HCT116 (cell line): Measurements from ENCODE around the gene RHOU. TPM values are rescaled to one million over a fixed set of nuclear protein-coding genes. Genes with fewer than 3 reads are reported as not detected.

Experiments
- ATAC-seq: fragments of 200-7000 bp; cut with Tn5 transposase; 2 replicates; pipeline ENCODE4 v1.9.1; 2020; ENCODE audit warnings: mild to moderate bottlenecking, moderate library complexity
- BruUV-seq: library from RNA; stranded (reverse); fragments of 400-500 nt; replicated peaks from 2 replicates; lab custom pipeline; 2021; lab: Mats Ljungman, UMichigan
- CTCF ChIA-PET: fragments of 300-600 bp; sonication (Branson Sonifier 250); formaldehyde crosslinking; loops from one replicate; lab custom pipeline; 2021; ENCODE audit warnings: antibody characterized with exemption; lab: Charles Lee
- POLR2A ChIA-PET: fragments of 300-600, 350-600 bp; sonication (Branson Sonifier 250); formaldehyde crosslinking; loops from one replicate; lab custom pipeline; 2021; ENCODE audit warnings: antibody characterized with exemption; lab: Charles Lee
- RAD21 ChIA-PET, 2 experiments: fragments of 300-600 bp; sonication (Branson Sonifier 250); formaldehyde crosslinking; loops; one replicate each; lab custom pipeline; 2023; ENCODE audit warnings: low total read pairs in 2 of 2; ENCODE audit not compliant: uncharacterized antibody in 2 of 2, unreplicated experiment in 2 of 2, low non-redundant PET in 1 of 2; lab: Charles Lee
- DNase-seq: peaks from one replicate; pipeline ENCODE4 v3.0.0-alpha.2; 2010; ENCODE audit warnings: low read depth, low spot score
- H2AFZ ChIP-seq: fragments of 200-600 bp; shearing (Covaris generic), sonication (generic); 2 replicates; pipeline ENCODE4 v1.6.1; 2017; ENCODE audit warnings: low read depth, mixed run types, mixed read lengths, antibody characterized with exemption, low read length; ENCODE audit not compliant: poor library complexity, severe bottlenecking
- H3K27ac ChIP-seq: 2 replicates; pipeline ENCODE4 v1.5.1; 2012; ENCODE audit warnings: low read depth, low read length
- H3K27me3 ChIP-seq: fragments of 200-600 bp; sonication (generic); 2 replicates; pipeline ENCODE4 v1.6.1; 2016; ENCODE audit warnings: mixed run types, low read length, mixed read lengths; ENCODE audit not compliant: insufficient read depth
- H3K36me3 ChIP-seq, 2 experiments: fragments of 200-500 bp in 1 of 2; fragments of 200-600 bp in 1 of 2; sonication (Bioruptor generic) in 1 of 2; sonication (generic) in 1 of 2; 2 replicates each; pipeline versions ENCODE4 v1.5.1 to v1.6.1; 2014 to 2016; ENCODE audit warnings: low read length in 2 of 2, inconsistent platforms in 1 of 2, mixed read lengths in 1 of 2, mixed run types in 1 of 2; ENCODE audit not compliant: insufficient read depth in 2 of 2, control insufficient read depth in 1 of 2
- H3K4me1 ChIP-seq, 2 experiments: fragments of 200-600 bp in 1 of 2; sonication (generic) in 1 of 2; 2 replicates each; pipeline versions ENCODE4 v1.5.1 to v1.6.1; 2012 to 2017; ENCODE audit warnings: low read length in 2 of 2, inconsistent platforms in 1 of 2, mild to moderate bottlenecking in 1 of 2, mixed read lengths in 1 of 2, mixed run types in 1 of 2, moderate library complexity in 1 of 2; ENCODE audit not compliant: insufficient read depth in 2 of 2, control insufficient read depth in 1 of 2
- H3K4me2 ChIP-seq: fragments of 200-600 bp; sonication (generic); 2 replicates; pipeline ENCODE4 v1.6.1; 2017; ENCODE audit warnings: mixed run types, low read length, mixed read lengths
- H3K4me3 ChIP-seq, 2 experiments: fragments of 200-600 bp in 1 of 2; sonication (generic) in 1 of 2; replicated peaks in 1 of 2; 2 replicates each; pipeline ENCODE4 v1.5.1; 2011 to 2016; ENCODE audit warnings: low read length in 2 of 2, control low read depth in 1 of 2, low read depth in 1 of 2, mild to moderate bottlenecking in 1 of 2, mixed read lengths in 1 of 2, mixed run types in 1 of 2
- H3K79me2 ChIP-seq: fragments of 200-600 bp; sonication (generic); 2 replicates; pipeline ENCODE4 v1.6.1; 2017; ENCODE audit warnings: mild to moderate bottlenecking, mixed run types, low read length, moderate library complexity, mixed read lengths; ENCODE audit not compliant: insufficient read depth
- H3K9ac ChIP-seq: fragments of 200-600 bp; sonication (generic); 2 replicates; pipeline ENCODE4 v1.6.1; 2016; ENCODE audit warnings: low read length, mixed read lengths
- H3K9me2 ChIP-seq: fragments of 200-600 bp; sonication (generic), shearing (Covaris generic); 2 replicates; pipeline ENCODE4 v1.6.1; 2017; ENCODE audit warnings: mixed run types, mild to moderate bottlenecking, moderate library complexity; ENCODE audit not compliant: insufficient read depth
- H3K9me3 ChIP-seq, 2 experiments: fragments of 200-500 bp in 1 of 2; fragments of 200-600 bp in 1 of 2; sonication (Bioruptor generic) in 1 of 2; sonication (generic) in 1 of 2; 2 replicates each; pipeline ENCODE4 v1.6.1; 2014 to 2017; ENCODE audit warnings: low read length in 2 of 2, mixed read lengths in 2 of 2, inconsistent platforms in 1 of 2, low read depth in 1 of 2, mild to moderate bottlenecking in 1 of 2, mixed run types in 1 of 2, moderate library complexity in 1 of 2; ENCODE audit not compliant: control insufficient read depth in 1 of 2, insufficient read depth in 1 of 2
- H4K20me1 ChIP-seq: fragments of 200-600 bp; sonication (generic), shearing (Covaris generic); 2 replicates; pipeline ENCODE4 v1.6.1; 2017; ENCODE audit warnings: mixed run types, mild to moderate bottlenecking, moderate library complexity; ENCODE audit not compliant: insufficient read depth
- CBX3 ChIP-seq: IDR thresholded peaks from 2 replicates; pipeline ENCODE4 v1.6.1; 2012; ENCODE audit warnings: low read depth
- CEBPB ChIP-seq: IDR thresholded peaks from 2 replicates; pipeline ENCODE4 v1.6.1; 2012; ENCODE audit warnings: low read depth
- EGR1 ChIP-seq: IDR thresholded peaks from 2 replicates; pipeline ENCODE4 v1.6.1; 2012; ENCODE audit warnings: low read depth
- ELF1 ChIP-seq: IDR thresholded peaks from 2 replicates; pipeline ENCODE4 v1.6.1; 2012; ENCODE audit warnings: low read depth, borderline replicate concordance
- EZH2phosphoT487 ChIP-seq: fragments of 200-600 bp; IDR thresholded peaks from 2 replicates; pipeline ENCODE4 v1.6.1; 2018; ENCODE audit warnings: antibody characterized with exemption, borderline replicate concordance
- FOSL1 ChIP-seq: IDR thresholded peaks from 2 replicates; pipeline ENCODE4 v1.6.1; 2012; ENCODE audit warnings: low read depth
- POLR2A ChIP-seq: IDR thresholded peaks from 2 replicates; pipeline ENCODE4 v1.7.0; 2011; ENCODE audit warnings: borderline replicate concordance; ENCODE audit not compliant: insufficient read depth, insufficient read length; ENCODE audit errors: extremely low read depth
- RAD21 ChIP-seq: IDR thresholded peaks from 2 replicates; pipeline ENCODE4 v1.6.1; 2012; ENCODE audit warnings: low read depth, mild to moderate bottlenecking
- SRF ChIP-seq: IDR thresholded peaks from 2 replicates; pipeline ENCODE4 v1.6.1; 2012; ENCODE audit warnings: low read depth
- YY1 ChIP-seq: IDR thresholded peaks from 2 replicates; pipeline ENCODE4 v1.6.1; 2011; ENCODE audit warnings: low read length, low read depth, moderate library complexity, mild to moderate bottlenecking; ENCODE audit not compliant: insufficient replicate concordance; ENCODE audit errors: extremely low read depth
- ZFX ChIP-seq: fragments of 450-650 bp; IDR thresholded peaks from 2 replicates; pipeline ENCODE4 v1.6.1; 2017
- ZNF274 ChIP-seq: fragments of 200-500 bp; sonication (Bioruptor generic); IDR thresholded peaks from 2 replicates; pipeline ENCODE4 v1.6.1; 2014; ENCODE audit warnings: mild to moderate bottlenecking, low read depth, low read length, inconsistent platforms
- intact Hi-C: fragments of 100-400 bp; cut with micrococcal nuclease; formaldehyde crosslinking; loops from 2 replicates; pipeline ENCODE4 v1.10.0; 2022
- total RNA-seq: library from RNA; stranded (reverse); gene quantifications from one replicate; pipeline ENCODE4 v1.2.1, GENCODE V29; 2021; ENCODE audit not compliant: unreplicated experiment
- TF ChIP-seq, protein P1 (sequence below): IDR thresholded peaks from 2 replicates; pipeline ENCODE4 v1.6.1; 2012
- TF ChIP-seq, protein P2 (sequence below): IDR thresholded peaks from 2 replicates; pipeline ENCODE4 v1.6.1; 2012; ENCODE audit warnings: low read depth
- TF ChIP-seq, protein P3 (sequence below), 3 experiments: fragments of 200-600 bp in 1 of 3; sonication (generic) in 1 of 3; IDR thresholded peaks in 2 of 3; conservative IDR thresholded peaks in 1 of 3; 2 replicates each; pipeline ENCODE4 v1.5.1; 2012 to 2017; ENCODE audit warnings: low read depth in 2 of 3, low read length in 2 of 3, antibody characterized with exemption in 1 of 3, borderline replicate concordance in 1 of 3, control low read depth in 1 of 3, mild to moderate bottlenecking in 1 of 3, mixed read lengths in 1 of 3, mixed run types in 1 of 3, moderate library complexity in 1 of 3; ENCODE audit not compliant: insufficient read depth in 1 of 3
- TF ChIP-seq, protein P4 (sequence below): IDR thresholded peaks from 2 replicates; pipeline ENCODE4 v1.6.1; 2011; ENCODE audit warnings: mild to moderate bottlenecking, low read length, moderate library complexity; ENCODE audit not compliant: insufficient replicate concordance; ENCODE audit errors: extremely low read depth

The RHOU gene
- total RNA-seq, 1 experiment from 2014 or later = 4.0 TPM

DNA sequence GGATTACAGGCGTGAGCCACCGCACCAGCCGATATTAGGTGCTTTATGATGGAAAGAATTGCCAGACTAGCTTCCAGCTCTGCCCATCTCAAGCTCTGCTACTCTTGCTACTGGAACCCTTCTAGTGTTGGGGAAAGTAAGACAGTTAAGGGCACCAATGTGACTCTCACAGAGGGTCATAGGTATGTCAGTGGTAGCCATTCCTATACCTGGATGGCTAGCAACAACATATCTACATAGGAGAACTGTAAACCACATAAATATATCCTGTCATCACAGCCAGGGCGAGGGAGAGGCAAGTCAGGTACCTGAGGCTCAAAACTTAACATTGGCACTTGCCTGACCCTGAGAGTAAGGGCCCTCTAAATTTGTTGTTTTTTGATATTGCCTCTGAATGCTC, 1.7 kb upstream of the RHOU start:
- H3K4me1 ChIP-seq = peaks cover 13 to 16% of the 10 kb centered on the region in 2 experiments; a peak in 3 of 4 replicates
- BruUV-seq = no TSS peak
- no peaks in the 10 kb centered on the region for H3K79me2 ChIP-seq
- no peak overlapping the region for H3K9ac ChIP-seq
- no peak for DNase-seq
- no peaks in the 10 kb centered on the region for H4K20me1 ChIP-seq
- TF ChIP-seq RAD21 = no peak
- no peak for TF ChIP-seq FOSL1
- no peak for TF ChIP-seq POLR2A
- no peak for TF ChIP-seq SRF
- TF ChIP-seq YY1 = no peak
- TF ChIP-seq, protein P1, sequence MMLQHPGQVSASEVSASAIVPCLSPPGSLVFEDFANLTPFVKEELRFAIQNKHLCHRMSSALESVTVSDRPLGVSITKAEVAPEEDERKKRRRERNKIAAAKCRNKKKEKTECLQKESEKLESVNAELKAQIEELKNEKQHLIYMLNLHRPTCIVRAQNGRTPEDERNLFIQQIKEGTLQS = no peak
- no peak for TF ChIP-seq ZNF274
- TF ChIP-seq, protein P2, sequence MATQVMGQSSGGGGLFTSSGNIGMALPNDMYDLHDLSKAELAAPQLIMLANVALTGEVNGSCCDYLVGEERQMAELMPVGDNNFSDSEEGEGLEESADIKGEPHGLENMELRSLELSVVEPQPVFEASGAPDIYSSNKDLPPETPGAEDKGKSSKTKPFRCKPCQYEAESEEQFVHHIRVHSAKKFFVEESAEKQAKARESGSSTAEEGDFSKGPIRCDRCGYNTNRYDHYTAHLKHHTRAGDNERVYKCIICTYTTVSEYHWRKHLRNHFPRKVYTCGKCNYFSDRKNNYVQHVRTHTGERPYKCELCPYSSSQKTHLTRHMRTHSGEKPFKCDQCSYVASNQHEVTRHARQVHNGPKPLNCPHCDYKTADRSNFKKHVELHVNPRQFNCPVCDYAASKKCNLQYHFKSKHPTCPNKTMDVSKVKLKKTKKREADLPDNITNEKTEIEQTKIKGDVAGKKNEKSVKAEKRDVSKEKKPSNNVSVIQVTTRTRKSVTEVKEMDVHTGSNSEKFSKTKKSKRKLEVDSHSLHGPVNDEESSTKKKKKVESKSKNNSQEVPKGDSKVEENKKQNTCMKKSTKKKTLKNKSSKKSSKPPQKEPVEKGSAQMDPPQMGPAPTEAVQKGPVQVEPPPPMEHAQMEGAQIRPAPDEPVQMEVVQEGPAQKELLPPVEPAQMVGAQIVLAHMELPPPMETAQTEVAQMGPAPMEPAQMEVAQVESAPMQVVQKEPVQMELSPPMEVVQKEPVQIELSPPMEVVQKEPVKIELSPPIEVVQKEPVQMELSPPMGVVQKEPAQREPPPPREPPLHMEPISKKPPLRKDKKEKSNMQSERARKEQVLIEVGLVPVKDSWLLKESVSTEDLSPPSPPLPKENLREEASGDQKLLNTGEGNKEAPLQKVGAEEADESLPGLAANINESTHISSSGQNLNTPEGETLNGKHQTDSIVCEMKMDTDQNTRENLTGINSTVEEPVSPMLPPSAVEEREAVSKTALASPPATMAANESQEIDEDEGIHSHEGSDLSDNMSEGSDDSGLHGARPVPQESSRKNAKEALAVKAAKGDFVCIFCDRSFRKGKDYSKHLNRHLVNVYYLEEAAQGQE = no peak
- TF ChIP-seq CEBPB = no peak
- TF ChIP-seq, protein P3, sequence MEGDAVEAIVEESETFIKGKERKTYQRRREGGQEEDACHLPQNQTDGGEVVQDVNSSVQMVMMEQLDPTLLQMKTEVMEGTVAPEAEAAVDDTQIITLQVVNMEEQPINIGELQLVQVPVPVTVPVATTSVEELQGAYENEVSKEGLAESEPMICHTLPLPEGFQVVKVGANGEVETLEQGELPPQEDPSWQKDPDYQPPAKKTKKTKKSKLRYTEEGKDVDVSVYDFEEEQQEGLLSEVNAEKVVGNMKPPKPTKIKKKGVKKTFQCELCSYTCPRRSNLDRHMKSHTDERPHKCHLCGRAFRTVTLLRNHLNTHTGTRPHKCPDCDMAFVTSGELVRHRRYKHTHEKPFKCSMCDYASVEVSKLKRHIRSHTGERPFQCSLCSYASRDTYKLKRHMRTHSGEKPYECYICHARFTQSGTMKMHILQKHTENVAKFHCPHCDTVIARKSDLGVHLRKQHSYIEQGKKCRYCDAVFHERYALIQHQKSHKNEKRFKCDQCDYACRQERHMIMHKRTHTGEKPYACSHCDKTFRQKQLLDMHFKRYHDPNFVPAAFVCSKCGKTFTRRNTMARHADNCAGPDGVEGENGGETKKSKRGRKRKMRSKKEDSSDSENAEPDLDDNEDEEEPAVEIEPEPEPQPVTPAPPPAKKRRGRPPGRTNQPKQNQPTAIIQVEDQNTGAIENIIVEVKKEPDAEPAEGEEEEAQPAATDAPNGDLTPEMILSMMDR (IDR thresholded peaks at IDR 0.05 in 2 of 3, conservative IDR thresholded peaks at IDR 0.05 in 1 of 3; ENCODE audit: borderline replicate concordance in 1 of 3, insufficient read depth in 1 of 3, low read depth in 2 of 3, low read length in 2 of 3) = no peak
- TF ChIP-seq CBX3 = no peak
- TF ChIP-seq EGR1 = no peak
- TF ChIP-seq, protein P4, sequence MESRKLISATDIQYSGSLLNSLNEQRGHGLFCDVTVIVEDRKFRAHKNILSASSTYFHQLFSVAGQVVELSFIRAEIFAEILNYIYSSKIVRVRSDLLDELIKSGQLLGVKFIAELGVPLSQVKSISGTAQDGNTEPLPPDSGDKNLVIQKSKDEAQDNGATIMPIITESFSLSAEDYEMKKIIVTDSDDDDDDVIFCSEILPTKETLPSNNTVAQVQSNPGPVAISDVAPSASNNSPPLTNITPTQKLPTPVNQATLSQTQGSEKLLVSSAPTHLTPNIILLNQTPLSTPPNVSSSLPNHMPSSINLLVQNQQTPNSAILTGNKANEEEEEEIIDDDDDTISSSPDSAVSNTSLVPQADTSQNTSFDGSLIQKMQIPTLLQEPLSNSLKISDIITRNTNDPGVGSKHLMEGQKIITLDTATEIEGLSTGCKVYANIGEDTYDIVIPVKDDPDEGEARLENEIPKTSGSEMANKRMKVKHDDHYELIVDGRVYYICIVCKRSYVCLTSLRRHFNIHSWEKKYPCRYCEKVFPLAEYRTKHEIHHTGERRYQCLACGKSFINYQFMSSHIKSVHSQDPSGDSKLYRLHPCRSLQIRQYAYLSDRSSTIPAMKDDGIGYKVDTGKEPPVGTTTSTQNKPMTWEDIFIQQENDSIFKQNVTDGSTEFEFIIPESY = no peak
- no peak for TF ChIP-seq EZH2phosphoT487
- TF ChIP-seq ELF1 = no peak
- TF ChIP-seq ZFX = no peak
- H2AFZ ChIP-seq = no peak overlapping the region
- no peak overlapping the region for H3K4me3 ChIP-seq
- RAD21 ChIA-PET = no interaction called here
- CTCF ChIA-PET = interaction anchor here (1.2 kb wide), 1 partner anchor 30 kb away, joined by 3 read pairs; no protein-coding TSS in a partner anchor
- no peaks in the 10 kb centered on the region for H3K27me3 ChIP-seq
- no peaks in the 10 kb centered on the region for H3K9me3 ChIP-seq
- intact Hi-C loops = loop anchor here (10.0 kb wide), 1 partner anchor 521 kb away; no protein-coding TSS in a partner anchor
- no peak overlapping the region for H3K27ac ChIP-seq
- no peak overlapping the region for H3K4me2 ChIP-seq
- POLR2A ChIA-PET = no interaction called here
- H3K9me2 ChIP-seq = no peaks in the 10 kb centered on the region
- no peak for ATAC-seq
- H3K36me3 ChIP-seq = no peaks in the 10 kb centered on the region
